ENCODE results near the gene AHNAK2.
"Not testable (repeated sequence)": the region's sequence is repeated elsewhere in the genome, so short reads cannot be mapped to it uniquely, and the experiment has no call there.

Gene AHNAK2

GRCh38 chr14:104971447-104972240, 6.5 kb downstream of the AHNAK2 start:
- DNase-seq = no peak

DNA sequence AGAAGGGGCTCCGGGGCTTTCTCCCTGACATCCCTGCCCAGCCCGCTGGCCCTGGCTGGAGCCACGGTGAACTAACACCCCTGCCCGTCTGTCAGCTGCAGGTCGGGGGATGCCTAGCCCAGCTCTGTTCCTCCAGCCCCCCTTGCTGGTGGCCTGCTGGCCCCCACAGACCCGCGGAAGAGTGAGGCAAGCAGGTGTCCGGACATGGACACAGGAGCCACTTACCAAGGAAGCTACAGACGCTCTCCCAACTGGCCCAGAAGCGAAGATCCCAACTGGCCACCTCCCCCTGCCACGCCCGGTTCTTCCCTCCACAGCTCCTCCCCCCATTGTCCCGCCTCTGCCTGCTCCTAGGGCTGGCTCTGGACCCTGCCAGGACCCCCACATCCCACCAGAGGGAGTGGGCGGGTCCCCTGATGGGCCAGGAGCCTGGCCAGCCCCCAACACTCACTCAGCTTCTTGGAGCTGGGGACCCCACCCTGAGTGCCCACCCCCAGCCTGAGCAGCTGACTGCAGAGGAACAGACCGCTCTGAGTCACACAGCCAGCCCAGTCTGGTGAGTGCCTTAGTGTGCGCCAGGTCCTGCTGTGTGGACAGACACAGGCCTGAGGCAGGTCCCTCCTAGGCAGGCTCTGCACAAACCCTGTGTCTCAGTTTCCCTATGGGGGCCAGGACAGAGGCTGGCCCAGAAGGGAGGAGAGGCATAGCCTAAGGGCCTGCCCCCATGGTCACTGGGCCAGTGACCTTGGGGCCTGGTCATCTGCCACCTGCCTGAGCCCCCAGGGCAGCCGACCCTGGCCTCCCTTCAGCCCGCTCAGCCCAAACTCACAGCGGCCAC, 7.7 kb downstream of the AHNAK2 start:
- DNase-seq = no peak

DNA sequence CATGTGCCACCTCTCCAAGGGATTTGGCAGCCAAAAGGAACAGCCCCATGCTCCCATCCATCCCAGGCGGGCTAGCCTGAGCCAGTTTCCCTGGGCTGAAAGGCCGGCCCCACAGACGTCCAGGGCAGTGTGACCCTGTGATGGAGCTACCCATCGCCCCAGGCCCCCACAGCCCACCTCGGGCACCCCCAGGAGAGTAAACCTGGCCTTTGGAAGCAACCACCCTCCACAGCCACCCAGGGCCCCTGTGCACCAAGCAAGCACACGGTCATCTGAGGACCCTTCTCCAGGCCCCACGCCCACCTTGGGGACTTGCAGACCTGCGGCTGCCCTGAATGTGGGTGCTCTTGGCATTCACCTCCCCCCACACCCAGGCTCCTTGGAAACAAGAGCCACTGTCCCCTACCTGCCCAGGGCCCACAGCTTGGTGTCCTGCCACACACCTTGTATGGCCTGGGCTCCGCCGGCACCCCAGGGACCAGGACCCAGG, 8.4 kb downstream of the AHNAK2 start:
- DNase-seq = no peak

DNA sequence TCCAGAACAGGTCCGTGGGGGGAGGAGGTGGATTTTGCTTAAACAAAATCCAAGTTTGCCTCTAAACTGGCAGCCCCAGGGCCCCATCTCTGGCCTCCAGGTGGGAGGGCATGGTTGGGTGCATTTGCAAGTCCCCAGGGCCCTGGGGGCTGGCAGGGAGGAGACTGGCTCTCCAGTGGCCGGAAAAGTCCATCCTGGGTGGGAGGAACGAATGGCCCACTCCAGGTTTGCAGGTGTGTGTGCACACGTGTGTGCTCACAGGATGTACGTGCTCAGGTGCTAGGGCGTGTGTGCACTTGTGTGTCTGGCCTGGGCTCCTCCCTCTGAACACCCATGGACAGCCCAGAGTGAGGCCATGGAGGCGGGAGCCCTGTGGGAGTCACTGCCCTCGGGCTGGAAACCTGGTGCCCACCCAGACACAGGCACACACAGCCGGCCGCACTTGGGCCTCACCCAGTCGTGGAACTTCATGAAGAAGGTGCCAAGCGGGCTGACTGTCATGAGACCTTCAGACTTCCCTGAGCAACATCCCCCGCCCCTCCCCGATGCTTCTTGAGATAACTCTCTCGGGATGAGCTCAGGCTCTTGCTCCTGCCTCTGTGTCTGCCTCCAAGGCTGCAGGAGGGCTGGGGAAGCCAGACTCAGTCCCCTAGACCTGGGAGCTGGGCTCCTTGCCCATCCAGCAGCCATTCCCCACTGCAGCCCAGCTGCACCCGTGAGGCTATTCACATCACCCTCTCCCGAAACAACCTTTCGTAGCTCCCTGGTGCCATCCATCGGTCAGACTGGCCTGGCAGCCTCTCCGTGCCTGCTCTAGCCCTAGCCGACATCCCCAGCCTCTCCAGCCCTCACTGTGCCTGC, 9.4 kb downstream of the AHNAK2 start:
- DNase-seq = peak in 1 of 2 experiments; percentile 28

DNA sequence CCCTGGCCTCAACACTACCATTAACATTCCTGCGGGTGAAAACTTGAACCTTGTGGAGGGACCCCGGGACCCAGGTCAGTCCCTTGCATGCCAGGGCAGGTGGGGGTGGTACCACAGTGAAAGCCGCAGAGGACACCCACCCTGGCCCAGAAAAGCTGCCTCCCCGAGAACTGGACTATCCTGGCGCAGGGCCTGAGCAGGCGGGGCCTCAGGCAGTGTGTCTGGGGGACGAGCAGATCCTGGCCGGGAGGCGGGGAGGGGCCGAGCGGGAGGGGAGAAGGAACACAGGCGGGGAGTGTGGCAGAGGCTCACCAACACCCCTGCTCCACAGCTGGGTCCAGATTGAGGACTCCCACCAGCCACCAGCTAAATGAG, 10.0 kb downstream of the AHNAK2 start:
- DNase-seq = no peak

DNA sequence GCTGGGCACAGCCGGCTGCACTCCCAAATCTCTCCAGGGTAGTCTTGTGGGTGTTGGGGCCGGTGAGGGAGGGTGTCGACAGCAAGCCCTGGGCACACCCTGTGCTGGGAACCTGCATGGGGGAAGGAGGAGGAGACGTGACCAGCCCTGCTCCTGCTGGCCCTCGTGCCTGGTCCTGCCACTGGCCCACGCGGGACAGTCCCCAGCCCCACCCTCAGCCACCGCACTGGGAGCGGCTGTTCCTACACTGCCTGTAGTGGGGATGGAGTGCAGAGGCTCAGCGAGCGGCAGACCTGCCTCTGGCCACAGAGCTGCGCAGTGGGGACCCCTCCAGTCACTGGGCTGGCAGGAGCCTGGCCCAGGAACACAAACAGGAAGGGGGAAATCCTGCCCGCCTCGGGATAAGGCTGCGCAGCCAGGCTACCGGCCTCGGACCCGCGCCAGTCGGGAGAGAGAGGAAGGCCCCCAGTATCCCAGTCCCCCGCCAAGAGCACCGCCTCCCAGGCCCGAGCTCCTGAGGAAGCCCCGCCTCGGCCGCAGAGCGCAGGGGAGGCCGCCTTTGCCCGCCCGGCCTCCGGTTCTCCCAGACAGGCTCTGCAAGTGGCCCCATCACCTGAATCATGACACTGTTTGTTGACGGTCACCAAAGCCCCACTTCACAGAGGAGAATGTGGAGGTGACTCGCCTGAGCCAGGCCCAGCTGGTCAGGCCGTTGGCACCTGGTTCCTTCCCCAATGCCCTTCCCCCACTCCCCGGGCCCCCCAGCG, 10.6 kb downstream of the AHNAK2 start:
- no peak for DNase-seq

DNA sequence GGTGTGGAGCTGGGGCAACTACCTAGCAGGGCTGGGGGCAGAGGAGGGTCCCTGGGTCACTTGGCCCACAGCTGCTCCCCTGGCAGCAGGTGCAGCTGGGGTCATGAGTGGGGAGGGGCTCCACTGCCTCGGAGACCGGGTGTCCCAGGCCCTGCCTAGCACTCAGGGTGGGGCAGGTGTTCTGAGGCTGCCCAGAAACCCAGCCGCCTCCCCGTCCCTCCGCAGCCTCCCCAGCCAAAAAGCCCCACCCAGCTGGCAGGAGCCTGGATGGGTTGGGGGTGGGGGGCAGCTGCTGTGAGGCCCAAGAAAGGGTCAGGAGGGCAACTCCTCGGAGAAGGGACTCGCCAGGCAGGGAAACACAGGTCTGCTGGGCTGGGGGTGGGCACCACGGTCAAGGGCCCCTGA, 11.2 kb downstream of the AHNAK2 start:
- no peak for DNase-seq

DNA sequence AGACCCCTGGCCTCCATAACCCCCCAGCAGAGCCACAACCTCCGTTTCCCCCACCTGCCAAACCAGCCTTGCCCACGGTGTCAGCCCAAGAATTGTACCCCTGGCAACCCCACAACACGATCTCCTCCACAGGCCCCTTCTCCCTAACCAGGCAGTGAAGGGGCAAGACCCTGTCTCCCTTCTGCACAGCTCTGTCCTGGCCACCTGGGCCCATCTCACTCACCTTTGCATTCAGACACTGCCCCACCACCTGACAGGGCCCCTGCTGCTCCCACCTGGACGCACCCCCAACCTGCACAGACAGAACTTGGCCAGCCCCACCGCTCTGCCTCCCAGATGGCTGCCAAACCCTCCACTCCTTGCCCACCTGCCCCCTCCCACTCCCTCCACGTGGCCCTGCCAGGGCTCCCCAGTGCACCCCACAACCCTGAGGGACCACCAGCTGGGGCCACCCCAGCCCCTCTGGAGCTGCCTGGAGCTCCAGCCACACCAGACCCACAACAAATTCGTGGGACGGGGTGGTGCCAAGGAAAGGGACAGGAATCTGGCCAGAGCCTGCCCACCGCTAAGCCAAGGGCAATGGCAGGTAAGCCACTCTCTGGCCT, 11.8 kb downstream of the AHNAK2 start:
- no peak for DNase-seq

GRCh38 chr14:104965561-104966231, 12.5 kb downstream of the AHNAK2 start:
- DNase-seq = no peak

DNA sequence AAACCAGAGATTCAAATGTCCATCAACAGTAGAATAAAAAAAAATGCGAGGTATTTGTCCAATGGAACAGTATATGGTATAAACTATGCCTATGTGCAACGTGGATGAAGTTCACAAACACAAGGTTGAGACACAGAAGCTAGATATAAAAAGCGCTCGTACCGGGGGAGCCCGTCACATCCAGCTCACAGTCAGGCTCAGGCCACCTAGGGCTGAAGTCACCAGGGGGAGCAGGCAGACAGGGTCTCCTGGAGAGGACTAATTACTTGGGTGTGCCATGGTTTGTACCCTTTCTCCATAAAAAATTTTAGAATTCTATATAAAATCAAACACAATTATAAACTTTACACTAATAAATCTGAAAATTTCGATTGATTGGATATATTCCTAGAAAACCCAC, 13.6 kb downstream of the AHNAK2 start:
- DNase-seq = no peak

- DNase-seq = no peak
Observed at GRCh38 chr14:104957146-104958113, 20.7 kb downstream of the AHNAK2 start.

DNA sequence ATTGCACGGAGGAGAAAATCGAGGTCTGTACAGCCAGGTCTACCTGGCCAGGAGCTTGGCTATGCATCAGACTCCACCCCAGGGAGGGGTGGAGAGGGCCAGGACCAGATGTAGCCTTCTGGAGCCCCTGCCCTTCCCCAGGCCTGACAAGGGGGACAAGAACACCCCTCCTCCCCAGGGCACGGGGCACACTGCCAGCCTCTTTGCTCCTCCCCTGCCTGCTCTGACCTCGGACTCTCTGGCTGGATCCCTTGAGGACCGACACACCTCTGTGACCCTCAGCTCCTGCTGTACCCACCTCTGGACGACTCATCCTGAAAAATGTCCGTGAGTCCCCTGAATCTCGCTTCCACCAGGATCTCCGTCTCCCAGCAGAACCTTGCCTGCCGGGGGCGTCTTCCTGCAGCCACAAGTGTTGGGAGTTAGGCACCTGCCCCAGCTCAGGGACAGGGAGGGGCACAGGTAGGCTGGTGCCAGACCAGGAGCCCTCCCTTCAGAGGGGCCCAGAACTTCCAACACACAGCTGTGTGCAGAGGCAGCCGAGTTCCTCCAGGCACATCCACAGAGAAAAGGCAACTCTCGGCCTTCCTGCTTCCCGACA, 21.8 kb downstream of the AHNAK2 start:
- DNase-seq = no peak

- DNase-seq = no peak
Observed at GRCh38 chr14:104955396-104955770, 22.8 kb downstream of the AHNAK2 start.

GRCh38 chr14:104954746-104955395, 23.3 kb downstream of the AHNAK2 start:
- no peak for DNase-seq

DNA sequence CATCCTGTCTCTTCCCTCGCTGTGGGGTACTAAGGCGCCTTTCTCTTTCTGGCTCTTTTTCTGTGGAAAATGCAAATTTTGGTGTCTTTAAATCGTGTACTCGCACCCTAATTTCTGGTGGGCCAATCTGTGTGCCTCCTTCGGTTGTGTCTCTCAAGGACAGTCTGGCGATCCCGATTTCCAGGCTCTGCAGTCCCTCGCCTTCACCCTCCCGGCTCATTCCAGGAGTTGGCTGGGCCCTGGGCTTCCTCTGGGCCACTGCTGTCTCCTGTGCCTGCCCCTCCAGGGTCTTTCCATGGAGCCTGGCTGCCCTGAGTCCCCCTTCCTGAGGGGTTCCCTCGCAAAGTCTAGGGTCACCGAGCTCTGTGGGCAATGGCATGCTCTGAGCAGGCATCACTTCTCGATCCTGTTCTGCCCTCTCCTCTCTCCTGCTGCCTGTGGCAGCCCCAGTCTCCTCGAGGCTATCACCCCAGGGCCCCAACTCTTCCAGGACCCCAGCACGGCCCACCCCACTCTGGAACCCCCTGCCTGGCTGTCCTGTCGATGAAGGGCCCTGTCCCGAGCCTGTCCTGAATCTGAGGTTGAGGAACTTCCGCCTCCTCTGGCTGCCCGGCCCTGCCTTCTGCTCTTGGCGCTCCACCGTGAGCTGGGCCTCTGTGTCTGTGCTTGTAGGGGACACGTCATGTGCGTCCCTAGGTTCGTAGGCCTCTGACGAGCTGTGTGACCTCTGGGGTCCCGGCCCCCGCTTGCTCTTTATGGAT, 24.1 kb downstream of the AHNAK2 start:
- DNase-seq = no peak

DNA sequence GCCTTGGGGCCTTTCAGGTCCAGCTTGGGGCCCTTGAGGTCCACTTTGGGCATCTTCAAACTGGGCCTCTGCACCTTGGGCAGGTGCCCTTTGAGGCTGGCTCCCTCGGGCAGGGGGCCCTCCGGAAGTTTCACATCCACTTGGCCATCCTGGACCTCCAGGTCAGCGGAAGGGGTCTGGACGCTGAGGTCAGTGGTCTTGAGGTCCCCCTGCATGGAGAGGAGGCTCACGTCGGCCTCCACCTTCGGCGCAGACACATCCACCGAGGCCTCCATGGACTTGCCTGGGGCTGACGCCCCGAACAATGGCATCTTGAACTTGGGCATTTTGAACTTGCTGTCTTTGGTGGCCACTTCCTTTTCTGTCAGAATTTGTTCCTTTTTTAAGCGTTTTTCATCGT, 25.1 kb downstream of the AHNAK2 start:
- DNase-seq = no peak

- DNase-seq = not testable (repeated sequence)
Observed at GRCh38 chr14:104951863-104952657, 26.1 kb downstream of the AHNAK2 start.
